ENCODE measurements around the gene B3GLCT.

Gene B3GLCT

GRCh38 chr13:31224963-31225559, 25.3 kb downstream of the B3GLCT start:
- no peak for DNase-seq

DNA sequence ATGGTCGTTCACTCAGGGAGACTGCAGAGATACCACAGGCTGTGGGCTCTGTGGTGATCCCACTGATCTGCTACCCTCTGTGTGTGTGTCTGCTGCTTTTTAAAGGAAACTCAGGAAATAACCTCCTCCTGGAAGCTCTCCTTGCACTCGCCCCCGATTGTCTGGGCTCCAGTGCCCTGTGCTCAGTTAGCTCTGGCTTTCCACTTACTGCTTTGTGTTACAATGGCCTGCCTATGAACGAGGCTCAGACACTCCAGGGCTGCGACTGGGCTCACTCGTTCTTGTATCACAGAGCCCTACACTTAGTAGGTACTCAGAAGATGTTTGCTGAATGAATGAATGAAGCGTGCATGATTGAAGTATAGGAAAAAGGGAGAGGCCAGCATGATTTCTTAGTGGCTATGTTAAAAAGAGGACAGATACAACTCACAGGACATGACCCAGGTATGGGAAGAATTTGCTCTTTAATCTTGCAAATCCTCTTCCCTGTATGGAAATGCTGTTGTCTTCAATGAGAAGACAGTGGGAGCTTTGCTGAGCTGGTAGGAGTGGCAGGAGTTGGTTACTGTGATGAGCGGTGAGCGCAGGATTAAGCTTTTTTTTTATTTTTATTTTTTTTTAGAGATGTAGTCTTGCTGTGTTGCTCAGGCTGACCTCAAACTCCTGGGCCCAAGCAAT, 26.4 kb downstream of the B3GLCT start:
- no peak for DNase-seq

GRCh38 chr13:31227063-31227462, 27.3 kb downstream of the B3GLCT start:
- peak; percentile 62 for DNase-seq

- DNase-seq, result no peak
Observed at GRCh38 chr13:31227870-31228269, 28.1 kb downstream of the B3GLCT start.

DNA sequence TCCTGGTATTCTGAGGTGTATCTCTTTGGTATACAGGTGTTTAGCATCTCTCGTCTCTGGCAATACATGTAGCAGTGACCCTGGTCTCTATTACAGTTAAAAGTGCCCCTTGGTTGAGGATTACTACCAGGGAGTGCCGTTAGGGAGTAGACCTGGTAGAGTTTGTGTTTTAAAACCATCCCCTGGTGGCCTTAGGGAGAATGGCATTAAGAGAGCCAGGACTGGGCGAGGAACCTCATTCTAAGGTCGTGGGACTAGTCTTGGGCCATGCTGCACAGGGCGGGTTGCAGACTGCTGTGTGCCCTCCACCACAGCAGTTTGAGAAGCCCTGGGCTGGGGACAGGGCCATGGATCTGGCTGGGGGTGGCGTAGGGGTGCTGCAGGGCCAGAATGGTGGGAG, 35.0 kb downstream of the B3GLCT start:
- no peak for DNase-seq

DNA sequence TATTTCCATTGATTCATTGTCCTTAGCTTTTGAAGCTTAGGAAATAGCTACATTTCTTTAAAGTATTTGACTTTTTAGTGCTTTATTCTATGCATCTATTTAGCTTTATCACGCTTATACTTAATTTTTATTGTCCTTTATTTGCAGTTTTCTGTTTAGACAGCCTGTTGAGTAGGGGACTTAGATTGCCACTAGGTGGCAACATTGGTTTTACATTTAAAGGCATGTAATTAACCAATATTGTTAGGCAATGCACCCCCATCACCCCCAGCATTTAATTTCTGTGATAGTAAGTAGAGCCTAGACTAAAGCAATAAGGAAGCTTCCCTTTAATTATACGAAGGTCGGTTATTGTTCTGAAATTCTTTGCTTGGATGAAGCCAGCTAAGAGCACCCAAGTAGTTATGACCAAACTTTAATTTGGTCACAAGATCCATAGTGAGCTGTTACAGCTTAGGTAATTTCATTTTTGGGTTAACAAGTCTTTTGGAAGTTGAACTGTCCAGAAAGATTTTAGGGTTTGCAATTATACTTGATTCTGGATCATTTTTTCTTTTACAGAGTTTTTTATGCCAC, 36.5 kb downstream of the B3GLCT start:
- peak; percentile 38 for DNase-seq

- DNase-seq, result no peak
Observed at GRCh38 chr13:31240921-31241320, 41.1 kb downstream of the B3GLCT start.

DNA sequence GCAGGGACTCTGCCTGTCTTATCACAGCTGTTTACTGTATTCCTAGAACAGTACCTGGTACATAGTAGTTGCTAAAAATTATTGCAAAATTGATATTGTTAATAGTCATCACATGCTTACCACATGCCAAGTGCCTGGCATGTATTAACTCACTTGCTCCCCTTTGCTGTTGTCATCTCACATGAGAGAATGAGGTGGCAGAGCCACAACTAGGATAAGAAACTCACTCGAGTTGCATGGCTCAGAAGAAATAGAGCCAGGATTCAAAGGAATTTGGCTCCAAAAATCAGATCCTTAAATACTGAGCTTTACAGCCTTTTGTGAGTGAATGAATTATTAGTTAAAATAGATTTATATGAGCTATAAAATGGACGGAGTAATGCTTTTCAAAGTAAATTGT, 42.6 kb downstream of the B3GLCT start:
- DNase-seq, result no peak

DNA sequence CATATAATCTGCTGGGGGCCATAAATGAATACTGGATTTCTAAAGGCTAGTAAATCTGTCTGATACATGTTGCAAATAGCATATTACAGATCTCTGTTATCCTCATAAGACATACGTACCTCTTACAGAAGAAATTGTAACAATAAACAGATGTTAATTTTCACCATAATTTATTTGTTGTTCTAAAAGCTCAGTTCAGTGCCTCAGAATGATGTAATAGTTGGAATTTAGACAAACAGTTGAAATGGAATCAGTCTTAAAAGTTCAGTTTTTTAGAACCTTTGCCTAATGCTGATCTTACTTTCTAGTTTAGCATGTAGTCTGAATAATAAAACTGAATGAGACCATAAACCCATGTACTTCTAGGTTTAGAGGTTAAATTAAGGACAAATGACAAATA, 43.1 kb downstream of the B3GLCT start:
- DNase-seq, result no peak

- no peak for DNase-seq
Observed at GRCh38 chr13:31245598-31246373, 46.0 kb downstream of the B3GLCT start.

- DNase-seq, result no peak
Observed at GRCh38 chr13:31246918-31247317, 47.1 kb downstream of the B3GLCT start.

- no peak for DNase-seq
Observed at GRCh38 chr13:31248361-31248760, 48.6 kb downstream of the B3GLCT start.

GRCh38 chr13:31248965-31249539, 49.3 kb downstream of the B3GLCT start:
- DNase-seq, result no peak

- no peak for DNase-seq
Observed at GRCh38 chr13:31250435-31250834, 50.7 kb downstream of the B3GLCT start.

GRCh38 chr13:31261241-31261640, 61.5 kb downstream of the B3GLCT start:
- DNase-seq, result no peak

GRCh38 chr13:31263346-31263745, 63.6 kb downstream of the B3GLCT start:
- DNase-seq, result no peak

- DNase-seq, result no peak
Observed at GRCh38 chr13:31264151-31264550, 64.4 kb downstream of the B3GLCT start.

DNA sequence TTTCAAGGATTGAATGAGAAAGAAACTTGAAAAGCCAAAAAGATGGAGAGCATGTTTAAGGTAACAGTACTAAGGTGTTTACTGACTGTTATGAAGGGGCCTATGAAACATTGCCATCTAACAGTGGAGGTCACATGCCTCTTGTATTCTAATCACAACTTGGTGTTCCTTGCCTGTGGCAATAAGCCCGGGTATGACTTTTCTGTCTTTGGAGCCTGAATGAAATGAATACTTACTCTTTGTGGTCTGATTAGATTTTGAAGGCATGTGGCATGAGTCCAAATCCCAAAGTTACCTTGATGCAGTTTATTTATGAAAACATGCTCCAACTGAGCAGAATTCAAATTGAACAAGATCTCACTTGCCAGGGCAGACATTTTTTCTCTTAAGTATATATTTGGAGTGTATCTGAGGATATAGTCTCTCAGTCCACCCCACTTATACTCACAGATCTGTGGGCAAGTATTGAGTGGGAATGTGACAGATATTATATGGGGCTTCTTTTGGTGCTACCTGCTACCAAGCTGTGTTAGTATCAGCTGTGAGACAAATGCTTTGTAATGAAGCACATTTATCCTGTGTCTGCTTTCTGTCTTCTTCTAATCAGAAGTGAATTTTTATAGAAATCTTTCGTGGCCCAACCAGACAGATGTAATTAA, 67.5 kb downstream of the B3GLCT start:
- DNase-seq, result no peak

DNA sequence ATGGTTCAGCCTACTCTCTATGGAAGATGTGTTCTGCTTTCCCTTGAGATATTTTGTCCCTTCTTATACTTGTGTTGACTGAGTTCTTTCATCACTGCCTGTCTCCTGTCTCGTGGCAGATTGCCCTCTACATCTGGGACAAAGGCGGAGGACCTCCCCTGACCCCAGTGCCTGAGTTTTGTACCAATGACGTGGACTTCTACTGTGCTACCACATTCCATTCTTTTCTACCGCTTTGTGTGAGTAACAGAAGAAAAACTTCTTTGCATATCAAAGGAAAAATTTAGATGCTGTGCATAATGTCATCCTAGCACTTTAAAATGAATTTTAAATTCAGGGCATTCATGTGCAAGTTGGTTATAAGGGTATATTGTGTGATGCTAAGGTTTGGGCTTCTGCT, 74.6 kb downstream of the B3GLCT start:
- peak; percentile 63 for DNase-seq

- DNase-seq, result peak; percentile 60
Observed at GRCh38 chr13:31276421-31276820, 76.6 kb downstream of the B3GLCT start.

DNA sequence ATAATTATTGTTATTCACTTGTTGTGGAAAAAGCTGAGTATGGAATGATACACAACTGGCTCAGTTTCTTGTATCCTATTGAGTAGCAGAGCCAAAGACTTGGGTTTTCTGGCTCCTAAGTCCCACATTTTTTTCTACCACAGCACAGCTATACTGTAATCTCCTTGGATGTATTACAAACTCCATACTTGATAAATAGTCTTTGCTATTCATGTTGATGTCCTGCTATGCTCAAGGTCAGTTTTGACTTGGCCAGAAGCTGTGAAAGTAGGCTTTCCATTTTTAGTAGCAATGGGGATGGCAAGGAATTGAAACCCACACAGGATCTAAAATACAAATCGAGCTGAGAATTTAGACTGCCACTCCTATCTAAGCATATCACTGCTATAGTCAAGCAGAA, 79.1 kb downstream of the B3GLCT start:
- DNase-seq, result no peak

- no peak for DNase-seq
Observed at GRCh38 chr13:31282741-31283455, 83.1 kb downstream of the B3GLCT start.

All from fibroblast of skin of back (primary cell).